Kidney epithelial cell (primary cell): Measurements from ENCODE around the gene NCS1. TPM values are rescaled to one million over a fixed set of nuclear protein-coding genes. Genes with fewer than 3 reads are reported as not detected.

ENCODE experiments used
- DNase-seq: peaks from one replicate; pipeline ENCODE4 v3.0.0-alpha.2; 2010; ENCODE audit warnings: low read depth
- H3K27me3 ChIP-seq: 2 replicates; pipeline ENCODE4 v1.6.0; 2011; ENCODE audit warnings: low read length; ENCODE audit not compliant: control insufficient read depth, insufficient read depth
- H3K36me3 ChIP-seq: 2 replicates; pipeline ENCODE4 v1.5.1; 2011; ENCODE audit warnings: low read length; ENCODE audit not compliant: control insufficient read depth, insufficient read depth
- H3K4me3 ChIP-seq: 2 replicates; pipeline ENCODE4 v1.5.1; 2011; ENCODE audit warnings: low read depth, mild to moderate bottlenecking, control low read depth, low read length
- total RNA-seq: library from RNA; depleted of rRNA; stranded (reverse); fragments of >200 nt; gene quantifications from 2 replicates; pipeline ENCODE4 v1.2.3, GENCODE V29; 2015
- TF ChIP-seq, protein P1 (sequence below): IDR thresholded peaks from 2 replicates; pipeline ENCODE4 v1.5.1; 2011; ENCODE audit warnings: mild to moderate bottlenecking, moderate library complexity, low read length, control low read depth, inconsistent platforms; ENCODE audit not compliant: insufficient read depth, poor library complexity, severe bottlenecking

The NCS1 gene
- total RNA-seq, 1 donor from 2014 or later: 69.2 TPM

DNA sequence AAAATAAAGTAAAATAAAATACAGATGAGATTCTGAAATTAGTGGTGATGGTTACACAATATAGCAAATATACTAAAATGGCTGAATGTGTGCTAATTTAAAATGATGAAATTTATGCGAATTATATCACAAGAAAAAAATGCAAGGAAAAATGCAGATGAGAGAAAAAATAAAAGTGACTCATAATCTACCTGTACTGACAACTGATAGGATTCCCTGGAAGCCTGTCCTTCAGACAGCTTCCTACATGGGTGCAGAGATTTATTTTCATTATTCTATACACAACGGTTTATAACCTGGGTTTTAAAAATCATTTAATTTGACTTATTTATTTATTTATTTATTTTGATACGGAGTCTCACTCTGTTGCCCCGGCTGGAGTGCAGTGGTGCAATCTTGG, 5.8 kb upstream of the NCS1 start:
- no peak for DNase-seq
- TF ChIP-seq, protein P1, sequence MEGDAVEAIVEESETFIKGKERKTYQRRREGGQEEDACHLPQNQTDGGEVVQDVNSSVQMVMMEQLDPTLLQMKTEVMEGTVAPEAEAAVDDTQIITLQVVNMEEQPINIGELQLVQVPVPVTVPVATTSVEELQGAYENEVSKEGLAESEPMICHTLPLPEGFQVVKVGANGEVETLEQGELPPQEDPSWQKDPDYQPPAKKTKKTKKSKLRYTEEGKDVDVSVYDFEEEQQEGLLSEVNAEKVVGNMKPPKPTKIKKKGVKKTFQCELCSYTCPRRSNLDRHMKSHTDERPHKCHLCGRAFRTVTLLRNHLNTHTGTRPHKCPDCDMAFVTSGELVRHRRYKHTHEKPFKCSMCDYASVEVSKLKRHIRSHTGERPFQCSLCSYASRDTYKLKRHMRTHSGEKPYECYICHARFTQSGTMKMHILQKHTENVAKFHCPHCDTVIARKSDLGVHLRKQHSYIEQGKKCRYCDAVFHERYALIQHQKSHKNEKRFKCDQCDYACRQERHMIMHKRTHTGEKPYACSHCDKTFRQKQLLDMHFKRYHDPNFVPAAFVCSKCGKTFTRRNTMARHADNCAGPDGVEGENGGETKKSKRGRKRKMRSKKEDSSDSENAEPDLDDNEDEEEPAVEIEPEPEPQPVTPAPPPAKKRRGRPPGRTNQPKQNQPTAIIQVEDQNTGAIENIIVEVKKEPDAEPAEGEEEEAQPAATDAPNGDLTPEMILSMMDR: no peak
- H3K27me3 ChIP-seq: no peaks in the 10 kb centered on the region
- no peaks in the 10 kb centered on the region for H3K36me3 ChIP-seq
- no peak overlapping the region for H3K4me3 ChIP-seq

DNA sequence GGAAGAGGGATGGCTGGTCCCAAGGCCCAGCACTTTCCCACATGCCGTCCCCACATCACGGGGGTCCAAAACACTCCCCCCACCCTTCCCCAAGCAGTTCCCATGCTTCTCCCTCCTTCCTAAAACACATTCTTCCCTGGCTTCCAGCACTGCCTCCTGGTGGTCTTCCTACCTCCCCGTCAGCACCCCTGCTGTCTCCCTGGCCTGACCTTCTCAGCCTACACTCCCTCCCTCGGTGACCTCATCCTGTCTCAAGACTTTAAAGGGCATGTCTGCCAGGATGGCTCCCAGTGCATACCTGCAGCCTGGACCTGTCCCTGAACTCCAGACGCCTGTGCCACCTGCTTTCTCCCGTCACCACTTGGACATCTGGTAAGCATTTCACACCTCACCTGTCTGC, 4.3 kb upstream of the NCS1 start:
- DNase-seq: no peak
- no peaks in the 10 kb centered on the region for H3K27me3 ChIP-seq
- TF ChIP-seq, protein P1: peak; percentile 7

DNA sequence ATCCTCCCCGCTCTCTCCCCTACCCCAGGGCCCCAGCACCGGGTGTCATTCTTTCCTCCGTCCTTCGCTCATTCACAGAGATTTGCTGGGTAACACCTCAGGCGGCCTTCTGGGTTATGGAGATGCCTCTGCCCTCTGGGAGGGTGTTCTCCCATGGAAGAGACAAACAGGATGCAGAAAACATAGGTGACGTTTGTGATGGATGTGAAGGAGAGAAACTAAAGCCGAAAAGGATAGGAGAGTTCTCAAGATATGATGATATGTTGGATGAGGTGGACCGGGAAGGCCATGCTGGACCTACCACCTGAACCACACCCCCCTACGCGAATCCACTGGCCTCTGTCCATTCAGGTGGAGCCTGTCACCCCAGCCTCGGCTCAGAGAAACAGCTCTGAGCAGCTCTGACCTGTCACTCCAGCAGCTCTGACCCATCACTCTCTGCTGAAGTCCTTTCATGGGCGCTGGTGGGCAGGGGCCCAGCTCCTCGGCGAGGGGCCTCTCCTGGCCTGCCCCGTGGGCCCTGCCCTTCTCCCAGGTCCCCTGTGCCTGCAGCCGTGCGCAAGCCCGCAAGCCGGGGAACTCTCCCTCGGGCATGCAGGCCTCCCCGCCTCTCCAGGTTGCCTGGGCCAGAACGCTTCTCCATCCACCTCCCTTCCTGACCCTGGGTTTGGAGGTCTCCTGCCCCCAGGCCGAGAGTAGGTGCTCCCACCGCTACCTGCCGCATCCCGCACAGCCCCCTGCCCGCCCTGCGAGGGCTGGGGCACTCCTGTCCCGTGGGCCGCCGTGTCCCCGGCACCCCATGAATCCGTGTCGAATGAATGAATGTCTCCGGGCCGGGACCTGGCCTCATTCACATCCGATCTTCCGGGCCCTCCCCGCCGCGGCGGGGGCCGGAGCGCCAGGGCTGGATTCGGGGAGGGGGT, 717 bp upstream of the NCS1 start:
- DNase-seq: no peak

More for the DNA sequence above, 4.3 kb upstream of the NCS1 start:
- Histone ChIP-seq H3K4me3 (no peak overlapping the region), H3K36me3 (no peaks in the 10 kb centered on the region)

DNA sequence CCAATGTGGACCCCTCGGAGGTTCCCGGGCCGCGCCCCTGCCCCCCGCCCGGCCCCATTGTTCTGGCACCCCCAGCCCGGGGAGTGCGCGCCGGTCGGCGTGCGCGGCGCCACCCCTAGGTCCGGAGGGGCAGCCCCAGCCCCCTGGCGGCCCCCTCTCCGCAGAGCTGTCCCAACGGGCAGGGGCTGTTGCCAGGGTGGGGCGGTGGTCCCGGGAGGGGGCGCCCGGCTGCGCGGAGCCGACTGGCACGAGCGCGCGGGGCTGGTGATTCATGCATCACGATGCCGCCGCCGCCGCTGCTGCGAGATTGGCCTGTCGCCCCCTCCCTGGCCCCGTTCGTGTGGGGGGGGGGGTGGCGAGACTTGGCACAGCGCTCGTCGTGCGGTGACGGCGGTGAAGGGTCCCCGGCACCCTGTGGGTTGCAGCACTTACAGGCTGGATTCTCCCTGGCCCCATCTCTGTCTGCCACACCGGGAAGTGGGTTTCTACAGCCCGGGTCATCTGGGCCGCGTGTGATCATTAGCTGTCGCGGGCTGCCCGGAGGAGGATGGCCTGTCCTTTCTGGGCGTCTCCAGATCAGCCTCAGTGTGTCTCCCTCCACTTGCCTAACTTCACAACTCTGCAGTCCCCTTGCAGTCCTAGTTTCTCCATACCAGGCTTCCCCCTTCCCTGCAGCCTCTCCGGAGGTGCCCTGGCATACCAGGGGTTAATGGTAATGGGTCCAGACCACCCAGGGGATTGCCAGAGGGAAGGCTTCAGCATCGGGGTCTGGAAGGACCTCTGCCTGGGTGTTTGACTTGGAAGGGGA, 858 bp downstream of the NCS1 start:
- H3K27me3 ChIP-seq: no peaks in the 10 kb centered on the region
- H3K36me3 ChIP-seq: peaks cover 1% of the 10 kb centered on the region
- DNase-seq: no peak
- H3K4me3 ChIP-seq: peak overlapping the region; percentile 47
- TF ChIP-seq, protein P1: no peak

More for the DNA sequence above, 717 bp upstream of the NCS1 start:
- Histone ChIP-seq H3K36me3 (peaks cover 1% of the 10 kb centered on the region), H3K27me3 (no peaks in the 10 kb centered on the region), H3K4me3 (peak overlapping the region; percentile 42)
- TF ChIP-seq, protein P1: no peak

DNA sequence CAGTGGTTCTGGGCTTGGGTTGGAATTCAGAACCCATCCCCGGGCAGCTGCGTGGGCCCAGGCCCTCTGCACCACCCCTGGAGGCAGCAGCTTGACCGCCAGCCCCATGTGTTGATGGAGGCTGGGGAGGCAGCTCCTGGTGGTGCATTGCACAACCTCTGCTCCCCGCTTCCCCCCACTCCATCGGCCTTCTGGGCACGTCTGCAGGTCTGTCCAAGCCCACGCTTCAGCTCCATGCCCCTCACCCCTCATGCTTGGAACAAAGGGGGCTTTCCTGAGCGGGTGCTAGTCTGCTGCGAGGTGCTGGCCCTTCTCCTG, 1.4 kb downstream of the NCS1 start:
- Histone ChIP-seq H3K27me3 (no peaks in the 10 kb centered on the region), H3K4me3 (peak overlapping the region; percentile 47), H3K36me3 (peaks cover 1% of the 10 kb centered on the region)
- TF ChIP-seq, protein P1: no peak
- no peak for DNase-seq
